NCI-H1694 (cell line): Measurements from ENCODE around the gene CEND1.

Source experiments
- DNase-seq: peaks from one replicate; lab custom pipeline; 2025; lab: John Stamatoyannopoulos, UW

Gene CEND1

GRCh38 chr11:794766-795633 is 5.1 kb upstream of the CEND1 start:
- no peak for DNase-seq

GRCh38 chr11:794013-794765 is 4.3 kb upstream of the CEND1 start:
- no peak for DNase-seq

GRCh38 chr11:793556-793955 is 3.7 kb upstream of the CEND1 start:
- peak; percentile 30 for DNase-seq

DNA sequence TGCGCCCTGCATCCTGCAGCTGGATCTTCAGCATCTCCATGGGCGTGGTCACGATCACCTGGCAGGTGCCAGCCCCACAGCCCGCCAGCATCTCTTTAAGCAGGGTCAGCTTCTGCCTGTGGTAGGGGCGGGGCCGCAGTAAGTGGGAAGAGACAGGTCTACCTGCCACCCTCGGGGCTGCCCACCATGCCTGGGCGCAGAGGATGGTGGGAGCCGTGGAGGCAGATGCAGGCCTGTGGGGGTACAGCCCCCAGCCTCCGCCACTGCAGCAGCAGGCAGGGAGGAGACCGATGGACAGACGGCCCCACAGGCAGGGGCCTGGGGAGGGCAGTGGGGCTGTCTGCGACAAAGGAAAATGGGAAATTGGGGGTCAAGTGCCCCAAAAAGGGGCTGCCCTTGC is 3.0 kb upstream of the CEND1 start:
- DNase-seq: no peak

DNA sequence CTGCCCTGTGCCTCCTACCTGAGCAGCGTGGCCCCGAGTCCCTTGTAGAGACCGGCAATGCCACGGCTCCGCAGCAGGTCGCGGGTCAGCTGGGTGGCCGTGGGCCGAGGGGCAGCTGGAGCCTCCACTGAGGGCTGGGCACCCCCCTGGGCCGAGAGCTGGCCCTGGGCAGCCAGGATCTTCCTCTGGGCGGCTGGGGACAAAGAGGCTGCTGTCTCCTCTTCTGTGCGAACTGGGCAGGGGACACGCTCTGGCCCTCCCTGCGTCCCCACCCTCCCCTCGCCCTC is 2.6 kb upstream of the CEND1 start:
- no peak for DNase-seq

- no peak for DNase-seq
Measured at GRCh38 chr11:791658-792534, 2.0 kb upstream of the CEND1 start.

DNA sequence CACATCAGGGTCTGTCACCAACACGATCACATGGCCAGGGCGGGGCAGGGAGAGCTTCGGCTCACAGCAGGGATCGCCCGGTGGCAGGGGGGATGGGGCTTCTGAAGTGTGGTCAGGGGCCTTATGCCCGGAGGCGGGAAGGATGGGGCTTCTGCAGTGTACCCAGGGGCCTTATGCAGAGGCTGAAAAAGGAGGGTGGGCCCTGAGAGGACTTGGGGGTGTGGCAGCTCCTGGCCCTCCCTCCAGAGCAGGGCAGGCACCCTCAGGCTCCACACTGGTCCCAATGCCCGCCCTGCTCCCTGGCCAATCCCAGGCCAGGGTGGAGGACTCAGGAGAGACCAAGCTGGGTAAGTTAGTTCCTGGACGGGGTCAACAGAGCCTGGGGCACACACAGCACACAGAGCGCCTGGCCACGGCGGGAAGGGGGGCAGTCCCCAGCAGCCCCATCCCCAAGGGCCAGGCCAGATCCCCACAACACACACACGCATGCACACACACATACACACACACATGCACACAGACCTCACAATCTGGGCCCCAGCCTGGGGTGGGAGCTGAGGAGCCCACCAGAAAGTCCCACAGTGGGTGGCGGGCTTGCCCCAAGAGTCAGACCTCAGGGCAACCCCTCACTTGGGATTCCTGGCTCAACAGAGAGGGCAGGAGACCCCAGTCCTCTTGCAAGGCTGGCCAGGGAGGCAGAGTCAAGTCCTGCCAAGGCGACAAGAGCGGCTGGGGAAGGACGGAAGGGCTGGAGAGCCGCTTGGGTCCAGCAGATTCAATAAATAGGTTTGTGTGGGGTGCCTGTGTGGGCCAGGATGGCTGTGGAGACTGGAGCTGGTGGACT is 1.1 kb upstream of the CEND1 start:
- no peak for DNase-seq

GRCh38 chr11:788953-789940 is 643 bp downstream of the CEND1 start:
- no peak for DNase-seq

DNA sequence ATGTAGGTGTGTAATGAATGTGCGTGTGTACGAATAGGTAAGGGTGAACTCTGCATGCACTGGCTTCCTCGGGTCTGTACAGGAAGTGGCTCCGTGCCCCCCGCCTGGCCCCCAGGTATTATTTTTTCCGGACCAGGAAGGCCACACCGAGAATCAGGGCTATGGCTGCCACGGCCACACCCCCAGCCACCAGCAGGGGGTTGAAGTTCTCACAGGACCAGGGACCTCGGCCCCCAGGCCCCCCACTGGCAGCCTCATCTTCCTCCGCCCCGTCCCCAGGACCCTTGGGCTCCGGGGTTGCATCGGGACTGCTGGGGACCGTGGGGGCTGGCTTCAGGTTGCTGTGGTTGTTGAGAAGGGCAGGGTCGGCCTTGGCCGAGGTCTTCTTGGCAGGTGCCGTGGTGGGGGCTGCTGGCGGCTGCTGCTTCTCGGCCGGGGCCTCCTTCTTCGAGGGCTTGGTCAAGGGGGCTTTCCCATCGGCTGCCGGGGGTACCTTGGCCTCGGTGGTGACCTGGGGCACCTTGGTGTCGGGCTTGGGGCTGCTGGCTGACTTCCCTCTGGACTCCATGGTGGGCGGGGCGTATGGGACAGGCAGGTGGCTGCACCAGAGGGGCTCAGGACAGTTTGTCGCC is 1.8 kb downstream of the CEND1 start:
- DNase-seq: no peak

- no peak for DNase-seq
Measured at GRCh38 chr11:787084-787675, 2.7 kb downstream of the CEND1 start.

DNA sequence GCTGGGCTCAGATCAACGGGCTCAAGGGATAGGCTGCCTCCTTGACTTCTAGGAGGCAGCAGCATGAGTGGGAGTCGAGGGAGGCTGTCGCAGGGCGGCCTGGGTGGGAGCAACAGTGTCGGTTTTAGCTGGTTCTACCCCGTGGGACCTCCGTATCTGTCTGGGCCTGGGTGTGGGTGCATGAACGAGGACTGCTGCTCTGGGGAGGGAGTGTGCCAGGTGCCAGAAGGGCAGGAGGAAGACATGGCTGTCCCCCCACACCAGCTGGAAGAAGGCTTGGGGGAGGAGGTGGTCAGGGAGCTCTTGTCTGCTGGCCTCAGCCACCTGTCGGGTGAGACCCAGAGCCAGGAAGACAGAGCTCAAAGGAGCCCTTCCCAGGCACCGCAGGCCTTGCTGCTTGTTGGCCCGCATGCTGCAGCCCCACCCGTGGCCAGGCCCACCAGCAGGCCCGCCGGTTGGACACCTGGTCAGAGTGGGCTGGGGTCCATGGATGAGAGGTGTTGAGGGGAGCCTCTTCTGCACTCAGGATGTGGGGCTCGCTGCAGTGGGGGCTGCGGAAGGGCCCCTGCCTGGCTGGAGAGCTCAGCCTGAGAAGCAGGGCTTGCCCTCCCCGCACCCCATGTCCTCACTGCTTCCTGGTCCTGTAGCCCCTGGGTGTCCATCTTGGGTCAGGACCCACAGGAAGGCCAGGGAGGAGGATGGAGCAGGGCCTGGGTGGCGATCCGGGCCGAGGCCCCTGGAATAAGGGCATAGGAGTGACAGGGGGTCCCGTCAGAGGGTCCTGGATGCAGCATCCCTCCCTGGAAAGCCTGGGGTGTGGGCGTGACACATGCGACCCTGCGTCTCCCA is 3.4 kb downstream of the CEND1 start:
- no peak for DNase-seq

GRCh38 chr11:783581-784015 is 6.3 kb downstream of the CEND1 start:
- DNase-seq: peak; percentile 90

- no peak for DNase-seq
Measured at GRCh38 chr11:782264-783174, 7.4 kb downstream of the CEND1 start.

GRCh38 chr11:779955-780532 is 9.8 kb downstream of the CEND1 start:
- DNase-seq: no peak

- no peak for DNase-seq
Measured at GRCh38 chr11:778976-779954, 10.6 kb downstream of the CEND1 start.
